H9 (cell line): Measurements from ENCODE around the gene S100A8. TPM values are rescaled to one million over a fixed set of nuclear protein-coding genes. Genes with fewer than 3 reads are reported as not detected.

Experiments used
- DNase-seq: peaks from one replicate; pipeline ENCODE4 v3.0.0-alpha.2; 2017
- H2AFZ ChIP-seq: one replicate; pipeline ENCODE4 v1.6.1; 2013; ENCODE audit warnings: mild to moderate bottlenecking, low read length, control low read depth, moderate library complexity
- H2AK5ac ChIP-seq: 2 replicates; pipeline ENCODE4 v1.6.1; 2013; ENCODE audit warnings: low read length, control low read depth, mixed read lengths; ENCODE audit not compliant: insufficient read length
- H2BK120ac ChIP-seq: one replicate; pipeline ENCODE4 v1.6.1; 2013; ENCODE audit warnings: low read depth, mild to moderate bottlenecking, low read length, control low read depth, inconsistent platforms; ENCODE audit not compliant: poor library complexity, severe bottlenecking
- H2BK12ac ChIP-seq: 2 replicates; pipeline ENCODE4 v1.6.1; 2013; ENCODE audit warnings: low read length, control low read depth, mixed read lengths, low read depth; ENCODE audit not compliant: insufficient read length
- H2BK15ac ChIP-seq: 2 replicates; pipeline ENCODE4 v1.6.1; 2013; ENCODE audit warnings: low read depth, low read length, control low read depth
- H2BK20ac ChIP-seq: one replicate; pipeline ENCODE4 v1.6.1; 2013; ENCODE audit warnings: low read depth, mild to moderate bottlenecking, low read length, control low read depth, inconsistent platforms; ENCODE audit not compliant: poor library complexity, severe bottlenecking
- H2BK5ac ChIP-seq: 2 replicates; pipeline ENCODE4 v1.6.1; 2013; ENCODE audit warnings: low read length, control low read depth, mixed read lengths; ENCODE audit not compliant: insufficient read length
- H3K14ac ChIP-seq: 2 replicates; pipeline ENCODE4 v1.6.1; 2013; ENCODE audit warnings: low read length, control low read depth; ENCODE audit not compliant: insufficient read depth
- H3K18ac ChIP-seq: 2 replicates; pipeline ENCODE4 v1.6.1; 2013; ENCODE audit warnings: low read depth, mild to moderate bottlenecking, mixed read lengths, low read length, control low read depth; ENCODE audit not compliant: insufficient read length
- H3K23ac ChIP-seq: 2 replicates; pipeline ENCODE4 v1.6.1; 2013; ENCODE audit warnings: low read length, control low read depth, mixed read lengths, low read depth; ENCODE audit not compliant: insufficient read length
- H3K23me2 ChIP-seq: 2 replicates; pipeline ENCODE4 v1.6.1; 2013; ENCODE audit warnings: low read depth, mild to moderate bottlenecking, mixed read lengths, low read length, control low read depth; ENCODE audit not compliant: insufficient read length, poor library complexity, severe bottlenecking
- H3K27ac ChIP-seq: 2 replicates; pipeline ENCODE4 v1.5.1; 2013; ENCODE audit warnings: low read length, control low read depth, mixed read lengths, low read depth; ENCODE audit not compliant: insufficient read length
- H3K27me3 ChIP-seq: 2 replicates; pipeline ENCODE4 v1.6.1; 2013; ENCODE audit warnings: low read length, control low read depth, inconsistent platforms; ENCODE audit not compliant: insufficient read depth
- H3K4ac ChIP-seq: 2 replicates; pipeline ENCODE4 v1.6.1; 2013; ENCODE audit warnings: low read depth, mild to moderate bottlenecking, control low read depth, inconsistent platforms, low read length, moderate library complexity
- H3K4me1 ChIP-seq: 2 replicates; pipeline ENCODE4 v1.6.1; 2013; ENCODE audit warnings: low read length, control low read depth, inconsistent platforms; ENCODE audit not compliant: insufficient read depth
- H3K4me2 ChIP-seq: 2 replicates; pipeline ENCODE4 v1.6.1; 2013; ENCODE audit warnings: low read length, control low read depth, mixed read lengths; ENCODE audit not compliant: insufficient read length, insufficient read depth
- H3K56ac ChIP-seq: 2 replicates; pipeline ENCODE4 v1.6.1; 2013; ENCODE audit warnings: low read depth, mild to moderate bottlenecking, mixed read lengths, low read length, control low read depth; ENCODE audit not compliant: insufficient read length
- H3K79me1 ChIP-seq: 2 replicates; pipeline ENCODE4 v1.6.1; 2013; ENCODE audit warnings: low read depth, mild to moderate bottlenecking, moderate library complexity, low read length, control low read depth, inconsistent platforms; ENCODE audit not compliant: insufficient read depth, poor library complexity, severe bottlenecking
- H3K79me2 ChIP-seq: 2 replicates; pipeline ENCODE4 v1.6.1; 2013; ENCODE audit warnings: low read length, control low read depth, inconsistent platforms; ENCODE audit not compliant: insufficient read depth
- H3K9ac ChIP-seq: 2 replicates; pipeline ENCODE4 v1.6.1; 2013; ENCODE audit warnings: low read length, control low read depth, mixed read lengths; ENCODE audit not compliant: insufficient read length; ENCODE audit errors: extremely low read depth
- H3K9me3 ChIP-seq: one replicate; pipeline ENCODE4 v1.6.1; 2013; ENCODE audit warnings: low read depth, low read length, inconsistent platforms; ENCODE audit not compliant: control insufficient read depth
- H3T11ph ChIP-seq: one replicate; pipeline ENCODE4 v1.6.1; 2013; ENCODE audit warnings: mild to moderate bottlenecking, low read length, control low read depth, inconsistent platforms
- H4K20me1 ChIP-seq: one replicate; pipeline ENCODE4 v1.6.1; 2013; ENCODE audit not compliant: control insufficient read depth, insufficient read length, insufficient read depth
- H4K5ac ChIP-seq: 2 replicates; pipeline ENCODE4 v1.6.1; 2013; ENCODE audit warnings: low read depth, mild to moderate bottlenecking, mixed read lengths, low read length, control low read depth; ENCODE audit not compliant: insufficient read length
- H4K8ac ChIP-seq: replicated peaks from 2 replicates; pipeline ENCODE4 v1.6.1; 2013; ENCODE audit warnings: low read length, control low read depth, mixed read lengths, low read depth; ENCODE audit not compliant: insufficient read length
- H4K91ac ChIP-seq: 2 replicates; pipeline ENCODE4 v1.6.1; 2013; ENCODE audit warnings: low read depth, mild to moderate bottlenecking, moderate library complexity, mixed read lengths, low read length, control low read depth; ENCODE audit not compliant: insufficient read length
- H3K27ac Mint-ChIP-seq, 3 experiments: 2 replicates in 2 of 3; 3 replicates in 1 of 3; pipeline ENCODE4 v1.8.0; 2020 to 2021; ENCODE audit warnings: mixed read lengths in 3 of 3, mild to moderate bottlenecking in 1 of 3, moderate library complexity in 1 of 3
- H3K27me3 Mint-ChIP-seq: 2 replicates; pipeline ENCODE4 v1.8.0; 2021; ENCODE audit warnings: low read depth, mild to moderate bottlenecking, moderate library complexity, mixed read lengths
- H3K36me3 Mint-ChIP-seq, 3 experiments: 2 replicates in 2 of 3; 3 replicates in 1 of 3; pipeline ENCODE4 v1.8.0; 2020 to 2021; ENCODE audit warnings: low read depth in 3 of 3, mixed read lengths in 3 of 3; ENCODE audit not compliant: insufficient read depth in 1 of 3
- H3K4me1 Mint-ChIP-seq, 2 experiments: 2 replicates each; pipeline ENCODE4 v1.8.0; 2020; ENCODE audit warnings: mixed read lengths in 2 of 2
- H3K4me3 Mint-ChIP-seq, 2 experiments: 2 replicates in 1 of 2; 3 replicates in 1 of 2; pipeline ENCODE4 v1.8.0; 2020 to 2021; ENCODE audit warnings: mild to moderate bottlenecking in 2 of 2, mixed read lengths in 2 of 2, moderate library complexity in 1 of 2
- H3K9me3 Mint-ChIP-seq, 2 experiments: 2 replicates in 1 of 2; 3 replicates in 1 of 2; pipeline ENCODE4 v1.8.0; 2020; ENCODE audit warnings: mild to moderate bottlenecking in 2 of 2, mixed read lengths in 2 of 2, moderate library complexity in 1 of 2
- WGBS: extraction: QIAGEN DNeasy Blood & Tissue Kit; methylation state at CpG from one replicate; pipeline ENCODE4 v1.1.7; 2013; ENCODE audit warnings: missing lambda C conversion rate, low lambda C conversion rate, mixed read lengths; ENCODE audit not compliant: insufficient read length; ENCODE audit errors: extremely low coverage; 5-methylcytosine and 5-hydroxymethylcytosine counted together
- total RNA-seq: library from RNA; stranded (reverse); gene quantifications from 2 replicates; pipeline ENCODE4 v1.2.1, GENCODE V29; 2021
- TF ChIP-seq, protein P1 (sequence below): fragments of 200-600 bp; sonication (generic); conservative IDR thresholded peaks from 3 replicates; pipeline ENCODE4 v1.8.0; 2021; ENCODE audit warnings: antibody characterized with exemption, mild to moderate bottlenecking

The S100A8 gene
- total RNA-seq, 1 experiment from 2014 or later: not detected

DNA sequence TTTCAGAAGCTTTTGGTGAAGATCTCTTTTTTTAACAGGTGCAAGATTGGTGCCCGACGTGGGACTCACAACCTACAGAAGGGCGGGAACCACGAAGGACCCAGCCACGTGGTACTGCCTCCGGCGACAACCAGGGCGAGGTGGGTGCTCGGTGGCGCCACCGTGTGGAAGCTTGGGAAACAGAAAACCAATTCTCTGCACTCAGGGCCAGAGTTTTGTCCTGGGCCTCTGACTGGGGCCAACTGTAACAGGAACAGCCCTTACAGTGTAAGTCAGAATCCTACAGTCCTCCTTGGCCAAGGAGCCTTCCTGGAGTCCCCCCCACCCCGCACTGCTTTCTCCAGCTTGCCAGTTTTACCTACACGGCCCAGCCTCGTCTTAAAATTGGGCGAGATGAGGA lies 13.9 kb upstream of the S100A8 start:
- no peaks in the 10 kb centered on the region for H3K79me2 ChIP-seq
- no peaks in the 10 kb centered on the region for H3K27me3 ChIP-seq
- no peak overlapping the region for H4K91ac ChIP-seq
- peaks cover 41% of the 10 kb centered on the region for H3K27me3 Mint-ChIP-seq
- DNase-seq: peak; percentile 73
- no peak overlapping the region for H3K56ac ChIP-seq
- H3K4me3 Mint-ChIP-seq: no peak overlapping the region
- peaks cover 6 to 7% of the 10 kb centered on the region in 2 experiments for H3K9me3 Mint-ChIP-seq
- H3K36me3 Mint-ChIP-seq: peaks cover 0 to 3% (median 0%) of the 10 kb centered on the region in 3 experiments; a peak in 3 of 7 replicates
- no CpG with 5 or more reads among the region's 15 CpGs for WGBS
- H3K27ac ChIP-seq: no peak overlapping the region
- H3K79me1 ChIP-seq: no peaks in the 10 kb centered on the region
- H2BK5ac ChIP-seq: no peak overlapping the region
- no peak overlapping the region for H2BK12ac ChIP-seq
- peaks cover 3% of the 10 kb centered on the region; the same call in 1 of the 2 replicates for H3K4me1 ChIP-seq
- H3K4me2 ChIP-seq: no peak overlapping the region
- H3T11ph ChIP-seq: no peak overlapping the region
- H2BK15ac ChIP-seq: no peak overlapping the region
- no peak overlapping the region for H3K4ac ChIP-seq
- H3K9me3 ChIP-seq: no peaks in the 10 kb centered on the region
- peaks cover 7 to 24% of the 10 kb centered on the region in 2 experiments; a peak in 3 of 4 replicates for H3K4me1 Mint-ChIP-seq
- no peak overlapping the region for H4K8ac ChIP-seq
- no peak overlapping the region for H2BK20ac ChIP-seq
- H3K9ac ChIP-seq: no peak overlapping the region
- H2BK120ac ChIP-seq: no peak overlapping the region
- no peak overlapping the region for H3K14ac ChIP-seq
- no peaks in the 10 kb centered on the region for H3K23me2 ChIP-seq
- TF ChIP-seq, protein P1, sequence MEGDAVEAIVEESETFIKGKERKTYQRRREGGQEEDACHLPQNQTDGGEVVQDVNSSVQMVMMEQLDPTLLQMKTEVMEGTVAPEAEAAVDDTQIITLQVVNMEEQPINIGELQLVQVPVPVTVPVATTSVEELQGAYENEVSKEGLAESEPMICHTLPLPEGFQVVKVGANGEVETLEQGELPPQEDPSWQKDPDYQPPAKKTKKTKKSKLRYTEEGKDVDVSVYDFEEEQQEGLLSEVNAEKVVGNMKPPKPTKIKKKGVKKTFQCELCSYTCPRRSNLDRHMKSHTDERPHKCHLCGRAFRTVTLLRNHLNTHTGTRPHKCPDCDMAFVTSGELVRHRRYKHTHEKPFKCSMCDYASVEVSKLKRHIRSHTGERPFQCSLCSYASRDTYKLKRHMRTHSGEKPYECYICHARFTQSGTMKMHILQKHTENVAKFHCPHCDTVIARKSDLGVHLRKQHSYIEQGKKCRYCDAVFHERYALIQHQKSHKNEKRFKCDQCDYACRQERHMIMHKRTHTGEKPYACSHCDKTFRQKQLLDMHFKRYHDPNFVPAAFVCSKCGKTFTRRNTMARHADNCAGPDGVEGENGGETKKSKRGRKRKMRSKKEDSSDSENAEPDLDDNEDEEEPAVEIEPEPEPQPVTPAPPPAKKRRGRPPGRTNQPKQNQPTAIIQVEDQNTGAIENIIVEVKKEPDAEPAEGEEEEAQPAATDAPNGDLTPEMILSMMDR: peak; percentile 82
- H2AK5ac ChIP-seq: no peak overlapping the region
- H4K5ac ChIP-seq: no peak overlapping the region
- H3K18ac ChIP-seq: no peak overlapping the region
- H4K20me1 ChIP-seq: no peaks in the 10 kb centered on the region
- H2AFZ ChIP-seq: no peak overlapping the region
- no peak overlapping the region for H3K23ac ChIP-seq
- H3K27ac Mint-ChIP-seq: no peak overlapping the region
